SK-N-SH (cell line): ENCODE results near the gene ETS1. TPM values are rescaled to one million over a fixed set of nuclear protein-coding genes. Genes with fewer than 3 reads are reported as not detected.

Experiments used
- CTCF ChIA-PET: fragments of 300-600, 350-600 bp; formaldehyde crosslinking; extraction: SDS; loops from one replicate; lab custom pipeline; 2021; lab: Yijun Ruan, JAX
- POLR2A ChIA-PET: fragments of 350-600 bp; sonication (Branson Sonifier 250); formaldehyde crosslinking; extraction: SDS; loops from one replicate; lab custom pipeline; 2020; ENCODE audit warnings: antibody characterized with exemption, inconsistent platforms; lab: Yijun Ruan, JAX
- DNase-seq: peaks from one replicate; pipeline ENCODE4 v3.0.0; 2012
- H2AFZ ChIP-seq: fragments of 200-600 bp; sonication (generic); 2 replicates; pipeline ENCODE4 v1.8.1; 2016; ENCODE audit warnings: antibody characterized with exemption, mild to moderate bottlenecking, low read depth
- H3F3A ChIP-seq: fragments of 200-600 bp; sonication (generic); replicated peaks from 2 replicates; pipeline ENCODE3; 2016; ENCODE audit warnings: antibody characterized with exemption, mild to moderate bottlenecking; ENCODE audit not compliant: insufficient read depth
- H3K27ac ChIP-seq, 2 experiments: fragments of 200-500 bp in 1 of 2; fragments of 200-600 bp in 1 of 2; sonication (Bioruptor generic) in 1 of 2; sonication (generic), shearing (Covaris generic) in 1 of 2; 2 replicates each; pipeline versions ENCODE4 v1.5.1 to v1.6.1; 2014 to 2016; ENCODE audit warnings: low read depth in 2 of 2, inconsistent platforms in 1 of 2, low read length in 1 of 2, mild to moderate bottlenecking in 1 of 2, mixed read lengths in 1 of 2
- H3K27me3 ChIP-seq: fragments of 200-600 bp; sonication (generic), shearing (Covaris generic); 2 replicates; pipeline ENCODE4 v1.6.1; 2016; ENCODE audit warnings: mixed run types; ENCODE audit not compliant: insufficient read depth
- H3K36me3 ChIP-seq, 2 experiments: fragments of 200-500 bp in 1 of 2; fragments of 200-600 bp in 1 of 2; sonication (Bioruptor generic) in 1 of 2; sonication (generic) in 1 of 2; replicated peaks in 1 of 2; 2 replicates each; pipeline versions ENCODE3 to v1.5.1; 2014 to 2016; ENCODE audit warnings: low read length in 1 of 2, mild to moderate bottlenecking in 1 of 2; ENCODE audit not compliant: insufficient read depth in 2 of 2, control insufficient read depth in 1 of 2
- H3K4me1 ChIP-seq, 2 experiments: fragments of 200-500 bp in 1 of 2; fragments of 200-600 bp in 1 of 2; sonication (Bioruptor generic) in 1 of 2; sonication (generic), shearing (Covaris generic) in 1 of 2; 2 replicates each; pipeline versions ENCODE4 v1.5.1 to v1.6.1; 2014 to 2016; ENCODE audit warnings: low read depth in 1 of 2, low read length in 1 of 2, mixed run types in 1 of 2; ENCODE audit not compliant: insufficient read depth in 2 of 2, control insufficient read depth in 1 of 2
- H3K4me2 ChIP-seq: fragments of 200-600 bp; sonication (generic), shearing (Covaris generic); 2 replicates; pipeline ENCODE4 v1.6.1; 2017; ENCODE audit warnings: mixed run types
- H3K4me3 ChIP-seq, 2 experiments: fragments of 200-500 bp in 1 of 2; fragments of 200-600 bp in 1 of 2; sonication (Bioruptor generic) in 1 of 2; sonication (generic), shearing (Covaris generic) in 1 of 2; 2 replicates each; pipeline versions ENCODE4 v1.5.1 to v1.8.1; 2014 to 2016; ENCODE audit warnings: low read depth in 2 of 2, inconsistent platforms in 1 of 2, low read length in 1 of 2, mild to moderate bottlenecking in 1 of 2, mixed read lengths in 1 of 2, moderate library complexity in 1 of 2
- H3K79me2 ChIP-seq: fragments of 200-600 bp; sonication (generic); 2 replicates; pipeline ENCODE4 v1.8.1; 2017; ENCODE audit warnings: mild to moderate bottlenecking; ENCODE audit not compliant: insufficient read depth
- H3K9ac ChIP-seq: fragments of 200-600 bp; sonication (generic); 2 replicates; pipeline ENCODE4 v1.6.1; 2017; ENCODE audit warnings: mixed run types
- H3K9me2 ChIP-seq: fragments of 200-600 bp; sonication (generic); 2 replicates; pipeline ENCODE4 v1.6.1; 2017; ENCODE audit warnings: mixed run types
- H3K9me3 ChIP-seq: fragments of 200-600 bp; sonication (generic); 2 replicates; pipeline ENCODE4 v1.6.1; 2017; ENCODE audit warnings: mixed run types, mild to moderate bottlenecking, moderate library complexity
- H4K20me1 ChIP-seq: fragments of 200-600 bp; sonication (generic); 2 replicates; pipeline ENCODE4 v1.6.1; 2017; ENCODE audit warnings: mild to moderate bottlenecking, mixed run types; ENCODE audit not compliant: insufficient read depth
- CHD2 ChIP-seq: fragments of 150-350 bp; IDR thresholded peaks from 2 replicates; pipeline ENCODE4 v1.6.1; 2018; ENCODE audit warnings: low read length; ENCODE audit not compliant: partially characterized antibody
- CTCF ChIP-seq: fragments of 200-600 bp; sonication (generic); IDR thresholded peaks from 2 replicates; pipeline ENCODE4 v1.6.1; 2017; ENCODE audit warnings: antibody characterized with exemption, mild to moderate bottlenecking, moderate library complexity
- EP300 ChIP-seq, 2 experiments: IDR thresholded peaks; 2 replicates each; pipeline versions ENCODE4 v1.4.0 to v1.6.1; 2012; ENCODE audit warnings: borderline replicate concordance in 1 of 2, low read depth in 1 of 2, low read length in 1 of 2
- EZH2phosphoT487 ChIP-seq: fragments of 200-600 bp; sonication (generic); IDR thresholded peaks from 2 replicates; pipeline ENCODE4 v1.6.1; 2017; ENCODE audit warnings: low read depth, mixed run types, mild to moderate bottlenecking, antibody characterized with exemption, moderate library complexity, borderline replicate concordance
- FOSL2 ChIP-seq: IDR thresholded peaks from 2 replicates; pipeline ENCODE4 v1.4.0; 2012; ENCODE audit warnings: low read depth, mild to moderate bottlenecking, moderate library complexity, borderline replicate concordance
- FOXJ3 ChIP-seq: sonication (generic); formaldehyde crosslinking; IDR thresholded peaks from 2 replicates; pipeline ENCODE4 v1.5.1; 2020; ENCODE audit warnings: mild to moderate bottlenecking, missing genetic modification reagents
- GABPA ChIP-seq: IDR thresholded peaks from 2 replicates; pipeline ENCODE4 v1.4.0; 2012; ENCODE audit warnings: low read depth, mild to moderate bottlenecking
- GATA2 ChIP-seq: sonication (generic); formaldehyde crosslinking; IDR thresholded peaks from 2 replicates; pipeline ENCODE4 v1.5.0; 2020; ENCODE audit warnings: mild to moderate bottlenecking, missing genetic modification reagents
- IRF3 ChIP-seq: fragments of 150-350 bp; IDR thresholded peaks from 2 replicates; pipeline ENCODE4 v1.6.1; 2016; ENCODE audit warnings: mild to moderate bottlenecking, low read depth, low read length
- MAX ChIP-seq: IDR thresholded peaks from 2 replicates; pipeline ENCODE4 v1.4.0; 2012; ENCODE audit warnings: low read depth
- MEF2A ChIP-seq: IDR thresholded peaks from 2 replicates; pipeline ENCODE4 v1.4.0; 2012; ENCODE audit warnings: low read depth, borderline replicate concordance
- NFIC ChIP-seq: IDR thresholded peaks from 2 replicates; pipeline ENCODE4 v1.4.0; 2012; ENCODE audit warnings: borderline replicate concordance
- POLR2AphosphoS5 ChIP-seq: IDR thresholded peaks from 2 replicates; pipeline ENCODE4 v1.6.1; 2012; ENCODE audit warnings: low read depth, low read length
- RAD21 ChIP-seq: IDR thresholded peaks from 2 replicates; pipeline ENCODE4 v1.6.1; 2012; ENCODE audit warnings: mild to moderate bottlenecking, low read length
- RCOR1 ChIP-seq: fragments of 150-350 bp; IDR thresholded peaks from 2 replicates; pipeline ENCODE4 v1.6.1; 2017; ENCODE audit warnings: antibody characterized with exemption, low read length
- RFX5 ChIP-seq: IDR thresholded peaks from 2 replicates; pipeline ENCODE4 v1.6.1; 2012; ENCODE audit warnings: mild to moderate bottlenecking, improper control_type of control experiment, low read length
- RXRA ChIP-seq: IDR thresholded peaks from 2 replicates; pipeline ENCODE4 v1.4.0; 2012; ENCODE audit warnings: low read depth, mild to moderate bottlenecking, borderline replicate concordance
- SIN3A ChIP-seq: IDR thresholded peaks from 2 replicates; pipeline ENCODE4 v1.6.1; 2012; ENCODE audit warnings: low read depth, mild to moderate bottlenecking, low read length, moderate library complexity, borderline replicate concordance
- SMC3 ChIP-seq: IDR thresholded peaks from 2 replicates; pipeline ENCODE4 v1.6.1; 2012; ENCODE audit warnings: low read depth, low read length, improper control_type of control experiment
- TCF12 ChIP-seq: IDR thresholded peaks from 2 replicates; pipeline ENCODE4 v1.4.0; 2012
- YY1 ChIP-seq: IDR thresholded peaks from 2 replicates; pipeline ENCODE4 v1.4.0; 2012; ENCODE audit warnings: low read depth, mild to moderate bottlenecking
- ZBTB33 ChIP-seq: IDR thresholded peaks from 2 replicates; pipeline ENCODE4 v1.4.0; 2012; ENCODE audit warnings: low read depth, borderline replicate concordance
- WGBS: methylation state at CpG from one replicate; pipeline ENCODE4 v1.1.6; 2017; ENCODE audit warnings: low lambda C conversion rate; 5-methylcytosine and 5-hydroxymethylcytosine counted together
- polyA plus RNA-seq, 3 experiments: library from polyadenylated mRNA; depleted of rRNA; stranded (reverse); fragments of >200 nt; gene quantifications; 2 replicates each; pipeline ENCODE4 v1.2.3, GENCODE V29; 2012

Gene ETS1
- polyA plus RNA-seq, 1 of the 3 experiments (the other 2 are of a cell fraction): 14.5 TPM

- Histone ChIP-seq H3K27ac (peak overlapping the region; percentile 90 to 100), H3K9me3 (no peaks in the 10 kb centered on the region), H3K27me3 (no peaks in the 10 kb centered on the region), H3K4me1 (peaks cover 37 to 66% of the 10 kb centered on the region in 2 experiments), H3K36me3 (peaks cover 0 to 2% of the 10 kb centered on the region in 2 experiments), H3K4me2 (peak overlapping the region; percentile 83), H3K9ac (peak overlapping the region; percentile 89), H3K9me2 (no peaks in the 10 kb centered on the region), H3F3A (peaks cover 57% of the 10 kb centered on the region), H2AFZ (no peak overlapping the region), H4K20me1 (no peaks in the 10 kb centered on the region), H3K79me2 (peaks cover 89% of the 10 kb centered on the region), H3K4me3 (peak overlapping the region; percentile 24 to 55)
- WGBS: 4% methylated on average over 3 of the region's 3 CpGs
- peak; percentile 47 for DNase-seq
- ChIA-PET CTCF (interaction anchor here (1.2 to 1.6 kb wide), 5 partner anchors 11 to 207 kb away, joined by 3 to 5 read pairs (median 4); no protein-coding TSS in a partner anchor), POLR2A (interaction anchor here (1.5 kb wide), 1 partner anchor 26 kb away, joined by 4 read pairs; no protein-coding TSS in a partner anchor)
- TF ChIP-seq TCF12 (peak; percentile 86), MEF2A (peak; percentile 76; the same call in 1 of the 2 replicates), POLR2AphosphoS5 (peak; percentile 49; the same call in 1 of the 2 replicates), CHD2 (peak; percentile 5), RFX5 (no peak), EP300 (IDR thresholded peaks at IDR 0.05; ENCODE audit: borderline replicate concordance in 1 of 2, low read depth in 1 of 2, low read length in 1 of 2) (0 out of 4 replicates have a peak, but pooled peaks have one; percentile 3 to 4), FOSL2 (no peak), RCOR1 (peak; percentile 23)
Measured at GRCh38 chr11:128497776-128498095, 89.6 kb downstream of the ETS1 start.

- Histone ChIP-seq H3K27ac (peak overlapping the region; percentile 90 to 100), H3K9me2 (no peaks in the 10 kb centered on the region), H3K4me1 (peaks cover 34 to 66% of the 10 kb centered on the region in 2 experiments), H3K4me3 (peak overlapping the region; percentile 24 to 55), H2AFZ (no peak overlapping the region), H3K9me3 (no peaks in the 10 kb centered on the region), H3K36me3 (peaks cover 0 to 8% of the 10 kb centered on the region in 2 experiments), H4K20me1 (no peaks in the 10 kb centered on the region), H3K9ac (peak overlapping the region; percentile 89), H3K27me3 (no peaks in the 10 kb centered on the region), H3F3A (peaks cover 52% of the 10 kb centered on the region), H3K4me2 (peak overlapping the region; percentile 83), H3K79me2 (peaks cover 89% of the 10 kb centered on the region)
- peak; percentile 57 for DNase-seq
- CTCF ChIA-PET: interaction anchor here (0.9 to 1.6 kb wide), 6 partner anchors 11 to 207 kb away, joined by 3 to 5 read pairs (median 4); no protein-coding TSS in a partner anchor
- POLR2A ChIA-PET: interaction anchor here (1.5 kb wide), 1 partner anchor 26 kb away, joined by 4 read pairs; no protein-coding TSS in a partner anchor
- 2% methylated on average over 6 of the region's 7 CpGs for WGBS
- TF ChIP-seq CHD2 (peak; percentile 19), EZH2phosphoT487 (no peak), FOXJ3 (no peak), YY1 (peak; percentile 20; the same call in 1 of the 2 replicates), IRF3 (no peak), POLR2AphosphoS5 (peak; percentile 87), ZBTB33 (no peak), SIN3A (peak; percentile 43; the same call in 1 of the 2 replicates), GATA2 (no peak), SMC3 (no peak), RCOR1 (no peak), RXRA (peak; percentile 91), NFIC (peak; percentile 87), MAX (peak; percentile 84), RAD21 (no peak; the same call in 1 of the 2 replicates), GABPA (peak; percentile 58), CTCF (no peak)
Measured at GRCh38 chr11:128497061-128497775, 90.1 kb downstream of the ETS1 start.
